Endothelial cell (in vitro differentiated cells): ENCODE measurements around the gene MED12L. TPM values are rescaled to one million over a fixed set of nuclear protein-coding genes. Genes with fewer than 3 reads are reported as not detected.

Experiments used
- DNase-seq: peaks from one replicate; pipeline ENCODE4 v3.0.0; 2021; ENCODE audit warnings: low spot score
- H3K27ac Mint-ChIP-seq: one replicate; pipeline ENCODE4 v1.8.0; 2021; ENCODE audit warnings: mixed read lengths, inconsistent platforms; ENCODE audit not compliant: unreplicated experiment
- H3K27me3 Mint-ChIP-seq: one replicate; pipeline ENCODE4 v1.8.0; 2021; ENCODE audit warnings: mild to moderate bottlenecking, moderate library complexity, mixed read lengths, inconsistent platforms; ENCODE audit not compliant: unreplicated experiment
- H3K36me3 Mint-ChIP-seq: one replicate; pipeline ENCODE4 v1.8.0; 2021; ENCODE audit warnings: mild to moderate bottlenecking, low read depth, mixed read lengths, inconsistent platforms; ENCODE audit not compliant: unreplicated experiment
- H3K4me1 Mint-ChIP-seq: one replicate; pipeline ENCODE4 v1.8.0; 2021; ENCODE audit warnings: mild to moderate bottlenecking, mixed read lengths, inconsistent platforms; ENCODE audit not compliant: unreplicated experiment
- H3K4me3 Mint-ChIP-seq: one replicate; pipeline ENCODE4 v1.8.0; 2021; ENCODE audit warnings: mild to moderate bottlenecking, mixed read lengths, inconsistent platforms; ENCODE audit not compliant: unreplicated experiment
- H3K9me3 Mint-ChIP-seq: one replicate; pipeline ENCODE4 v1.8.0; 2021; ENCODE audit warnings: mixed read lengths, inconsistent platforms; ENCODE audit not compliant: unreplicated experiment
- total RNA-seq: library from RNA; stranded (reverse); fragmentation: NEBNext Ultra II Directional; extraction: Animal tissue kit (Norgen Biotek cat#: 25700); gene quantifications from one replicate; pipeline ENCODE4 v1.2.1, GENCODE V29; 2021; ENCODE audit not compliant: unreplicated experiment
- TF ChIP-seq, protein P1 (sequence below): fragments of 200-600 bp; sonication (generic); IDR thresholded peaks from one replicate; pipeline ENCODE4 v1.5.0; 2021; ENCODE audit warnings: antibody characterized with exemption; ENCODE audit not compliant: unreplicated experiment

Gene MED12L
- total RNA-seq, 1 donor from 2014 or later: 4.4 TPM

DNA sequence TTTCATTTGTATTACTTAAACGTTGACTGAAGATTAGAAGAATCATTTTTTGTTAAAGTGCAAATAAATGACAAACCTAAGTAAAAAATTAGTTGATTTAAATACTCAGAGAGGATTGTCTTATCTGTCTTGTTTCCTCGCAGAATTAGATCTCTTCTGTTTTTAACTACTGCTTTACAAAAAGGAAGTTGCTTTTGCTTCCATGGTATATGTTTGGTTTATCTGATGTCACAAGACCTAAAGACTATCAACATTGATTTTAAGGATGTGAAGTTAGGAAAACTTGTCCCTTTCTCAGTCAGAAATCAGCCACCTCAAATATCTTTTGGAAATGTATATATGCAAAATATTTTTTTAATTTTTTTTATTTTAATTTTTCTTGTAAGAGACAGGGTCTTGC lies 88.9 kb downstream of the MED12L start:
- H3K27ac Mint-ChIP-seq: no peak overlapping the region
- H3K27me3 Mint-ChIP-seq: peaks cover 3% of the 10 kb centered on the region
- H3K4me3 Mint-ChIP-seq: no peak overlapping the region
- DNase-seq: no peak
- no peaks in the 10 kb centered on the region for H3K36me3 Mint-ChIP-seq
- peaks cover 31% of the 10 kb centered on the region for H3K4me1 Mint-ChIP-seq
- TF ChIP-seq, protein P1, sequence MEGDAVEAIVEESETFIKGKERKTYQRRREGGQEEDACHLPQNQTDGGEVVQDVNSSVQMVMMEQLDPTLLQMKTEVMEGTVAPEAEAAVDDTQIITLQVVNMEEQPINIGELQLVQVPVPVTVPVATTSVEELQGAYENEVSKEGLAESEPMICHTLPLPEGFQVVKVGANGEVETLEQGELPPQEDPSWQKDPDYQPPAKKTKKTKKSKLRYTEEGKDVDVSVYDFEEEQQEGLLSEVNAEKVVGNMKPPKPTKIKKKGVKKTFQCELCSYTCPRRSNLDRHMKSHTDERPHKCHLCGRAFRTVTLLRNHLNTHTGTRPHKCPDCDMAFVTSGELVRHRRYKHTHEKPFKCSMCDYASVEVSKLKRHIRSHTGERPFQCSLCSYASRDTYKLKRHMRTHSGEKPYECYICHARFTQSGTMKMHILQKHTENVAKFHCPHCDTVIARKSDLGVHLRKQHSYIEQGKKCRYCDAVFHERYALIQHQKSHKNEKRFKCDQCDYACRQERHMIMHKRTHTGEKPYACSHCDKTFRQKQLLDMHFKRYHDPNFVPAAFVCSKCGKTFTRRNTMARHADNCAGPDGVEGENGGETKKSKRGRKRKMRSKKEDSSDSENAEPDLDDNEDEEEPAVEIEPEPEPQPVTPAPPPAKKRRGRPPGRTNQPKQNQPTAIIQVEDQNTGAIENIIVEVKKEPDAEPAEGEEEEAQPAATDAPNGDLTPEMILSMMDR: no peak
- no peaks in the 10 kb centered on the region for H3K9me3 Mint-ChIP-seq

DNA sequence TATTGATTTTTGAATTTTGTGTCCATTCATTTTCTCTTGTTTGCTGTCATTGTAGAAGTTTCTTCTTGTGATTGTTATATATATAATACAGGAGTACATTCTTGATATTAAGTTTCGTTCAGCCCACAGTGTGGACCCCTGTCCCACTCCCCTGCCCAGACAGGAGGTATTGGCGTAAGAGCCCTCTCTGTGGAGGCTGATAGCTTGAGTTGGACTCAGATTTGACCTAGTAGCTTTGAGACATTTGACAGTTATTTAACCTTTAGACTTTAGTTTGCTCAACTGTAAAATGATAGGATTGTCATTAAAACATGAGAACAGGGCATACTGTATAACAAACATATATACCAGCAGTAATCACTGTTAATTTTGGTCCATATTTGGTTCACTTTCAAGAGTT lies 90.5 kb downstream of the MED12L start:
- TF ChIP-seq, protein P1: no peak
- Mint-ChIP-seq H3K27ac (no peak overlapping the region), H3K27me3 (peaks cover 3% of the 10 kb centered on the region), H3K4me1 (peaks cover 35% of the 10 kb centered on the region), H3K4me3 (no peak overlapping the region), H3K36me3 (no peaks in the 10 kb centered on the region), H3K9me3 (no peaks in the 10 kb centered on the region)
- no peak for DNase-seq

GRCh38 chr3:151178208-151178845 lies 92.9 kb downstream of the MED12L start:
- H3K4me3 Mint-ChIP-seq: no peak overlapping the region
- TF ChIP-seq, protein P1: no peak
- no peak for DNase-seq
- H3K27ac Mint-ChIP-seq: no peak overlapping the region
- no peaks in the 10 kb centered on the region for H3K9me3 Mint-ChIP-seq
- H3K27me3 Mint-ChIP-seq: no peaks in the 10 kb centered on the region
- no peaks in the 10 kb centered on the region for H3K36me3 Mint-ChIP-seq
- H3K4me1 Mint-ChIP-seq: peaks cover 19% of the 10 kb centered on the region

DNA sequence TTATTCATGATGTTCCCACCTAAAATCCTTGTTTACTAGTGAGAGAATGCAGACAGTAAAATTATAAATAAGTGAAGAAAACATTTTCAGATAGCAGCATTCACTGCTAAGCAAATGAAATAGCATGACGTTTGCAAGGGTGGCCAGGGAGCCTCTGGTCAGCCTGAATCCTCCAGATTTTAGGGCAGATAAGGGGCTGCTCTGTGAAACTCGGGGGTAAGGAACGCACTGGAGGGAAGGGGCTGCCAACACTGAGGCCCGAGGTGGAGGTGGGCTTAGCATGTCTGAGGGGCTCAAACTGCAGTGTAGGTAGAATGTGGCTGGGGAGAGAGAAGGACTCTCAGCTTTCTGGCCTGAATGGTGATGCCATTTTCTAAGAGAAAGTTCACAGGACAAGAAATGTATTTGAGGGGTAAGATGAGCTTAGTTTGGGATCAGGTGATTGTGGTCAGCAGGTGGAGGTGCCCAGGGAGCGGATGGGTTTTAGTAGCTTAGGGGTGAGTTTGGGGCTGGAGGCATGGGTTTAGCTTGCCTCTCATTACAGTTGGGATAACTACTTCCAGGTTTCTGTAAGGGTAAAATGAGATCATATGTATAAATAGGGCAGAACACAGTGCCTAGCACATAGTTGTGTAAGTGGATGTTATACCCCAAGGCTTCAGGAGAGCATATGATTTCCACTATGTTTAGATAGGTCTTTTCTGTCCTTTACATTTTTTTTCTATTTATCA lies 97.0 kb downstream of the MED12L start:
- TF ChIP-seq, protein P1: no peak
- Mint-ChIP-seq H3K27me3 (no peaks in the 10 kb centered on the region), H3K9me3 (no peaks in the 10 kb centered on the region), H3K4me3 (no peak overlapping the region), H3K4me1 (peaks cover 18% of the 10 kb centered on the region), H3K27ac (no peak overlapping the region), H3K36me3 (no peaks in the 10 kb centered on the region)
- no peak for DNase-seq

- Mint-ChIP-seq H3K36me3 (no peaks in the 10 kb centered on the region), H3K27ac (no peak overlapping the region)
Measured at GRCh38 chr3:151183265-151183671, 97.8 kb downstream of the MED12L start.

More at GRCh38 chr3:151183265-151183671, 97.8 kb downstream of the MED12L start:
- no peak overlapping the region for H3K4me3 Mint-ChIP-seq
- peaks cover 18% of the 10 kb centered on the region for H3K4me1 Mint-ChIP-seq
- TF ChIP-seq, protein P1: no peak
- no peaks in the 10 kb centered on the region for H3K27me3 Mint-ChIP-seq
- no peaks in the 10 kb centered on the region for H3K9me3 Mint-ChIP-seq
- DNase-seq: no peak
